ENCODE measurements around the gene GOT1. TPM values are rescaled to one million over a fixed set of nuclear protein-coding genes. Genes with fewer than 3 reads are reported as not detected.

Gene GOT1
- total RNA-seq, 1 experiment from 2014 or later: 51.6 TPM

- BruUV-seq (replicated peaks): no TSS peak
- POLR2A ChIA-PET: no interaction called here
- peaks cover 50% of the 10 kb centered on the region for H3K27me3 ChIP-seq (ENCODE audit: control insufficient read depth, insufficient read depth, low read length)
- H3K9me3 ChIP-seq (ENCODE audit: control insufficient read depth, insufficient read depth, low read depth, low read length): no peaks in the 10 kb centered on the region
- no peak overlapping the region for H3K27ac ChIP-seq (ENCODE audit: low read length)
- CTCF ChIA-PET: interaction anchor here (1.7 kb wide), 1 partner anchor 14 kb away, joined by 7 read pairs; no protein-coding TSS in a partner anchor
- intact Hi-C loops (cut with micrococcal nuclease; ENCODE audit: unreplicated experiment) (no loop called here), in situ Hi-C loops (cut with HindIII; ENCODE audit: low pct_unique_long_range_greater_than_20kb, low sequenced_read_pairs) (no loop called here)
- ATAC-seq (no peak), DNase-seq (ENCODE audit: low read depth, low spot score) (no peak)
- H3K4me3 ChIP-seq (ENCODE audit: low read depth in 2 of 2, low read length in 2 of 2): no peak overlapping the region
- no peak for TF ChIP-seq REST (IDR thresholded peaks at IDR 0.05; ENCODE audit: insufficient read depth in 1 of 2, low read depth in 2 of 2, low read length in 1 of 2)
- no peak for TF ChIP-seq CTCF (IDR thresholded peaks at IDR 0.05)
- TF ChIP-seq POLR2AphosphoS5 (IDR thresholded peaks at IDR 0.05; ENCODE audit: low read depth, low read length): no peak
- no peak for TF ChIP-seq SIN3A (IDR thresholded peaks at IDR 0.05; ENCODE audit: borderline replicate concordance, insufficient read depth, low read depth, low read length)
- TF ChIP-seq TCF7L2 (IDR thresholded peaks at IDR 0.05; ENCODE audit: low read depth, low read length): no peak
- H3K4me1 ChIP-seq (ENCODE audit: control insufficient read depth, insufficient read depth, low read length): peaks cover 5% of the 10 kb centered on the region
- H3K36me3 ChIP-seq (ENCODE audit: control insufficient read depth, insufficient read depth, low read length): no peaks in the 10 kb centered on the region
These were observed 19.7 kb upstream of the GOT1 start for GRCh38 chr10:99450156-99450555.

- no peaks in the 10 kb centered on the region for H3K9me3 ChIP-seq (ENCODE audit: control insufficient read depth, insufficient read depth, low read depth, low read length)
- CTCF ChIA-PET: no interaction called here
- no peak overlapping the region for H3K27ac ChIP-seq (ENCODE audit: low read length)
- ATAC-seq (no peak), DNase-seq (ENCODE audit: low read depth, low spot score) (no peak)
- in situ Hi-C loops (cut with HindIII; ENCODE audit: low pct_unique_long_range_greater_than_20kb, low sequenced_read_pairs): no loop called here
- TF ChIP-seq CTCF (IDR thresholded peaks at IDR 0.05) (no peak), REST (IDR thresholded peaks at IDR 0.05; ENCODE audit: insufficient read depth in 1 of 2, low read depth in 2 of 2, low read length in 1 of 2) (no peak), SIN3A (IDR thresholded peaks at IDR 0.05; ENCODE audit: borderline replicate concordance, insufficient read depth, low read depth, low read length) (no peak), POLR2AphosphoS5 (IDR thresholded peaks at IDR 0.05; ENCODE audit: low read depth, low read length) (no peak), TCF7L2 (IDR thresholded peaks at IDR 0.05; ENCODE audit: low read depth, low read length) (no peak)
- H3K4me1 ChIP-seq (ENCODE audit: control insufficient read depth, insufficient read depth, low read length): peaks cover 5% of the 10 kb centered on the region
- POLR2A ChIA-PET: no interaction called here
- BruUV-seq (replicated peaks): no TSS peak
- intact Hi-C loops (cut with micrococcal nuclease; ENCODE audit: unreplicated experiment): no loop called here
- no peaks in the 10 kb centered on the region for H3K36me3 ChIP-seq (ENCODE audit: control insufficient read depth, insufficient read depth, low read length)
- peaks cover 46% of the 10 kb centered on the region for H3K27me3 ChIP-seq (ENCODE audit: control insufficient read depth, insufficient read depth, low read length)
- H3K4me3 ChIP-seq (ENCODE audit: low read depth in 2 of 2, low read length in 2 of 2): no peak overlapping the region
These were observed 18.6 kb upstream of the GOT1 start for GRCh38 chr10:99449023-99449422.
